Gastroesophageal sphincter (tissue), 4 donors: ENCODE results near the gene MAST1. TPM values are rescaled to one million over a fixed set of nuclear protein-coding genes. Genes with fewer than 3 reads are reported as not detected.

Experiments used
- ATAC-seq: fragments of 150-250 bp; one replicate; pipeline ENCODE4 v1.9.1; 2016; ENCODE audit warnings: mild to moderate bottlenecking, moderate library complexity
- H3K27ac ChIP-seq, 4 donors: fragments of 200-600 bp; sonication (generic) in 3 of 4; 1 replicate in 3 of 4; 2 replicates in 1 of 4; pipeline ENCODE4 v1.5.1; 2016 to 2019
- H3K27me3 ChIP-seq: fragments of 200-600 bp; sonication (generic); one replicate; pipeline ENCODE4 v1.5.1; 2019
- H3K36me3 ChIP-seq, 2 donors: fragments of 200-600 bp; sonication (generic); one replicate each; pipeline ENCODE4 v1.5.1; 2019; ENCODE audit warnings: control low read depth in 1 of 2
- H3K4me1 ChIP-seq, 3 donors: fragments of 200-600 bp; sonication (generic); 1 replicate in 2 of 3; 2 replicates in 1 of 3; pipeline ENCODE4 v1.5.1; 2016 to 2019; ENCODE audit warnings: control low read depth in 2 of 3
- H3K4me3 ChIP-seq, 2 donors: fragments of 200-600 bp; sonication (generic); one replicate each; pipeline ENCODE4 v1.5.1; 2019; ENCODE audit warnings: mild to moderate bottlenecking in 1 of 2, moderate library complexity in 1 of 2
- H3K9me3 ChIP-seq, 3 donors: fragments of 200-600 bp; sonication (generic); one replicate each; pipeline ENCODE4 v1.5.1; 2017 to 2019; ENCODE audit warnings: control low read depth in 2 of 3
- CTCF ChIP-seq, 4 experiments: fragments of 200-600 bp in 2 of 4; fragments of 450-650 bp in 2 of 4; sonication (generic) in 1 of 4; IDR thresholded peaks; one replicate each; pipeline ENCODE4 v1.5.1; 2017 to 2019; ENCODE audit warnings: antibody characterized with exemption in 4 of 4, mild to moderate bottlenecking in 2 of 4, moderate library complexity in 2 of 4
- EP300 ChIP-seq: sonication (generic); formaldehyde crosslinking; IDR thresholded peaks from one replicate; pipeline ENCODE4 v1.6.1; 2017; ENCODE audit warnings: antibody characterized with exemption, mild to moderate bottlenecking
- POLR2A ChIP-seq, 2 donors: fragments of 450-650 bp; IDR thresholded peaks; one replicate each; pipeline ENCODE4 v1.6.1; 2017; ENCODE audit warnings: antibody characterized with exemption in 2 of 2, mild to moderate bottlenecking in 2 of 2, moderate library complexity in 1 of 2
- POLR2AphosphoS5 ChIP-seq: sonication (generic); formaldehyde crosslinking; IDR thresholded peaks from one replicate; pipeline ENCODE4 v1.6.1; 2017; ENCODE audit warnings: antibody characterized with exemption
- WGBS, 2 donors: methylation state at CpG; one replicate each; pipeline ENCODE4 v1.1.5; 2018; ENCODE audit warnings: low coverage in 1 of 2; 5-methylcytosine and 5-hydroxymethylcytosine counted together
- total RNA-seq, 4 donors: library from RNA; depleted of rRNA; stranded (reverse); fragments of >200 nt; gene quantifications; one replicate each; pipeline ENCODE4 v1.1.0, GENCODE V29; 2016

MAST1 gene
- total RNA-seq, 4 donors from 2014 or later = 0.15 to 1.5 TPM; not detected in 2

- peaks cover 0 to 47% (median 17%) of the 10 kb centered on the region in 3 donors for H3K4me1 ChIP-seq
- no peaks in the 10 kb centered on the region for H3K9me3 ChIP-seq
- peak overlapping the region; percentile 73 to 88 for H3K4me3 ChIP-seq
- no peaks in the 10 kb centered on the region for H3K27me3 ChIP-seq
- H3K36me3 ChIP-seq = peaks cover 0 to 40% of the 10 kb centered on the region in 2 donors
- H3K27ac ChIP-seq = peak overlapping the region; percentile 60 to 89 (median 86)
- WGBS, 2 donors = 0% methylated on average over 3 of the region's 38 CpGs; no CpG with 5 or more reads in 1 of the 2 donors
- ATAC-seq = peak; percentile 25
- no peak for TF ChIP-seq POLR2A (IDR thresholded peaks at IDR 0.05)
- no peak for TF ChIP-seq EP300
- no peak for TF ChIP-seq CTCF (IDR thresholded peaks at IDR 0.05)
- no peak for TF ChIP-seq POLR2AphosphoS5
These were observed 37.3 kb upstream of the MAST1 start for GRCh38 chr19:12800923-12801465.

GRCh38 chr19:12801466-12802266 is 36.6 kb upstream of the MAST1 start, which contains the start of the genes PRDX2 and THSD8:
PRDX2 (minus strand) TSS chr19:12801800; CDS start chr19:12801261, 539 bp downstream.
THSD8 (plus strand) TSS chr19:12802069; CDS start chr19:12802072, 3 bp downstream.
- TF ChIP-seq POLR2A (IDR thresholded peaks at IDR 0.05) (peak; percentile 75 to 84), POLR2AphosphoS5 (peak; percentile 79), EP300 (no peak), CTCF (IDR thresholded peaks at IDR 0.05) (peak in 2 of 4 experiments; percentile 3 to 6)
- Histone ChIP-seq H3K27ac (peak within 1 kb of the TSS; percentile 60 to 89 (median 86)), H3K36me3 (peaks cover 0 to 39% of the 10 kb centered on the region in 2 donors), H3K4me3 (peak within 1 kb of the TSS; percentile 73 to 88), H3K9me3 (no peaks in the 10 kb centered on the region), H3K27me3 (no peaks in the 10 kb centered on the region), H3K4me1 (peaks cover 0 to 45% (median 14%) of the 10 kb centered on the region in 3 donors)
- peak; percentile 79 for ATAC-seq
- 0% methylated on average over 1 to 13 of the region's 78 CpGs for WGBS, 2 donors

- no peak for ATAC-seq
- Histone ChIP-seq H3K4me1 (peaks cover 0 to 49% (median 21%) of the 10 kb centered on the region in 3 donors), H3K36me3 (peaks cover 0 to 31% of the 10 kb centered on the region in 2 donors), H3K27me3 (no peaks in the 10 kb centered on the region), H3K27ac (peak overlapping the region in 3 of 4 donors; percentile 86 to 89 (median 86)), H3K4me3 (peak overlapping the region; percentile 73 to 88), H3K9me3 (no peaks in the 10 kb centered on the region)
- WGBS, 2 donors = 33 to 42% methylated on average over 8 to 19 of the region's 22 CpGs
- TF ChIP-seq POLR2A (IDR thresholded peaks at IDR 0.05) = no peak
- TF ChIP-seq POLR2AphosphoS5 = no peak
- no peak for TF ChIP-seq EP300
- TF ChIP-seq CTCF (IDR thresholded peaks at IDR 0.05) = no peak
These were observed 35.8 kb upstream of the MAST1 start for GRCh38 chr19:12802267-12803106.

- H3K27me3 ChIP-seq = no peaks in the 10 kb centered on the region
- ATAC-seq = no peak
- WGBS, 2 donors = 90% methylated on average over 9 of the region's 26 CpGs; no CpG with 5 or more reads in 1 of the 2 donors
These were observed 34.3 kb upstream of the MAST1 start for GRCh38 chr19:12804051-12804450.

More at GRCh38 chr19:12804051-12804450, 34.3 kb upstream of the MAST1 start:
- Histone ChIP-seq H3K36me3 (peaks cover 0 to 16% of the 10 kb centered on the region in 2 donors), H3K4me1 (peaks cover 0 to 49% (median 21%) of the 10 kb centered on the region in 3 donors), H3K27ac (no peak overlapping the region), H3K9me3 (no peaks in the 10 kb centered on the region), H3K4me3 (no peak overlapping the region)
- no peak for TF ChIP-seq CTCF (IDR thresholded peaks at IDR 0.05)
- no peak for TF ChIP-seq POLR2A (IDR thresholded peaks at IDR 0.05)
- no peak for TF ChIP-seq EP300
- TF ChIP-seq POLR2AphosphoS5 = no peak
